Neural crest cell (in vitro differentiated cells): ENCODE data around the gene HOXA2. TPM values are rescaled to one million over a fixed set of nuclear protein-coding genes. Genes with fewer than 3 reads are reported as not detected.
A peak's percentile ranks its signal among the peaks of the same experiment; 100 is the strongest.

ENCODE experiments used
- DNase-seq: peaks from one replicate; pipeline ENCODE4 v3.0.0; 2021; ENCODE audit warnings: low read depth, mixed read lengths, low spot score
- H3K27ac Mint-ChIP-seq: one replicate; pipeline ENCODE4 v1.8.0; 2021; ENCODE audit warnings: mild to moderate bottlenecking, mixed read lengths; ENCODE audit not compliant: unreplicated experiment
- H3K27me3 Mint-ChIP-seq: 2 replicates; pipeline ENCODE4 v1.8.0; 2021; ENCODE audit warnings: low read depth, mild to moderate bottlenecking, mixed read lengths
- H3K36me3 Mint-ChIP-seq: 2 replicates; pipeline ENCODE4 v1.8.0; 2021; ENCODE audit warnings: low read depth, mild to moderate bottlenecking, mixed read lengths
- H3K4me1 Mint-ChIP-seq: 2 replicates; pipeline ENCODE4 v1.8.0; 2021; ENCODE audit warnings: mixed read lengths
- H3K4me3 Mint-ChIP-seq: one replicate; pipeline ENCODE4 v1.8.0; 2021; ENCODE audit warnings: mild to moderate bottlenecking, mixed read lengths
- H3K9me3 Mint-ChIP-seq: 2 replicates; pipeline ENCODE4 v1.8.0; 2021; ENCODE audit warnings: mixed read lengths
- total RNA-seq: library from RNA; stranded (reverse); gene quantifications from 2 replicates; pipeline ENCODE4 v1.2.1, GENCODE V29; 2021
- TF ChIP-seq, protein P1 (sequence below): fragments of 200-600 bp; sonication (generic); conservative IDR thresholded peaks from 2 replicates; pipeline ENCODE4 v1.5.0; 2021; ENCODE audit warnings: antibody characterized with exemption, mild to moderate bottlenecking

Gene HOXA2
- total RNA-seq, 1 donor from 2014 or later: 41.6 TPM

- H3K27me3 Mint-ChIP-seq: peaks cover 94% of the 10 kb centered on the region
- no peak for DNase-seq
- H3K9me3 Mint-ChIP-seq: no peaks in the 10 kb centered on the region
- H3K27ac Mint-ChIP-seq: no peak overlapping the region
- peaks cover 55% of the 10 kb centered on the region for H3K4me1 Mint-ChIP-seq
- TF ChIP-seq, protein P1, sequence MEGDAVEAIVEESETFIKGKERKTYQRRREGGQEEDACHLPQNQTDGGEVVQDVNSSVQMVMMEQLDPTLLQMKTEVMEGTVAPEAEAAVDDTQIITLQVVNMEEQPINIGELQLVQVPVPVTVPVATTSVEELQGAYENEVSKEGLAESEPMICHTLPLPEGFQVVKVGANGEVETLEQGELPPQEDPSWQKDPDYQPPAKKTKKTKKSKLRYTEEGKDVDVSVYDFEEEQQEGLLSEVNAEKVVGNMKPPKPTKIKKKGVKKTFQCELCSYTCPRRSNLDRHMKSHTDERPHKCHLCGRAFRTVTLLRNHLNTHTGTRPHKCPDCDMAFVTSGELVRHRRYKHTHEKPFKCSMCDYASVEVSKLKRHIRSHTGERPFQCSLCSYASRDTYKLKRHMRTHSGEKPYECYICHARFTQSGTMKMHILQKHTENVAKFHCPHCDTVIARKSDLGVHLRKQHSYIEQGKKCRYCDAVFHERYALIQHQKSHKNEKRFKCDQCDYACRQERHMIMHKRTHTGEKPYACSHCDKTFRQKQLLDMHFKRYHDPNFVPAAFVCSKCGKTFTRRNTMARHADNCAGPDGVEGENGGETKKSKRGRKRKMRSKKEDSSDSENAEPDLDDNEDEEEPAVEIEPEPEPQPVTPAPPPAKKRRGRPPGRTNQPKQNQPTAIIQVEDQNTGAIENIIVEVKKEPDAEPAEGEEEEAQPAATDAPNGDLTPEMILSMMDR: no peak
- peak overlapping the region; percentile 86 for H3K4me3 Mint-ChIP-seq
- H3K36me3 Mint-ChIP-seq: peaks cover 9% of the 10 kb centered on the region
These were observed 9.3 kb upstream of the HOXA2 start for GRCh38 chr7:27111751-27112277.

GRCh38 chr7:27111042-27111750 lies 8.7 kb upstream of the HOXA2 start:
- Mint-ChIP-seq H3K27ac (no peak overlapping the region), H3K4me3 (peak overlapping the region; percentile 86), H3K4me1 (peaks cover 58% of the 10 kb centered on the region), H3K36me3 (peaks cover 9% of the 10 kb centered on the region), H3K9me3 (no peaks in the 10 kb centered on the region), H3K27me3 (peaks cover 93% of the 10 kb centered on the region)
- TF ChIP-seq, protein P1: no peak
- no peak for DNase-seq

DNA sequence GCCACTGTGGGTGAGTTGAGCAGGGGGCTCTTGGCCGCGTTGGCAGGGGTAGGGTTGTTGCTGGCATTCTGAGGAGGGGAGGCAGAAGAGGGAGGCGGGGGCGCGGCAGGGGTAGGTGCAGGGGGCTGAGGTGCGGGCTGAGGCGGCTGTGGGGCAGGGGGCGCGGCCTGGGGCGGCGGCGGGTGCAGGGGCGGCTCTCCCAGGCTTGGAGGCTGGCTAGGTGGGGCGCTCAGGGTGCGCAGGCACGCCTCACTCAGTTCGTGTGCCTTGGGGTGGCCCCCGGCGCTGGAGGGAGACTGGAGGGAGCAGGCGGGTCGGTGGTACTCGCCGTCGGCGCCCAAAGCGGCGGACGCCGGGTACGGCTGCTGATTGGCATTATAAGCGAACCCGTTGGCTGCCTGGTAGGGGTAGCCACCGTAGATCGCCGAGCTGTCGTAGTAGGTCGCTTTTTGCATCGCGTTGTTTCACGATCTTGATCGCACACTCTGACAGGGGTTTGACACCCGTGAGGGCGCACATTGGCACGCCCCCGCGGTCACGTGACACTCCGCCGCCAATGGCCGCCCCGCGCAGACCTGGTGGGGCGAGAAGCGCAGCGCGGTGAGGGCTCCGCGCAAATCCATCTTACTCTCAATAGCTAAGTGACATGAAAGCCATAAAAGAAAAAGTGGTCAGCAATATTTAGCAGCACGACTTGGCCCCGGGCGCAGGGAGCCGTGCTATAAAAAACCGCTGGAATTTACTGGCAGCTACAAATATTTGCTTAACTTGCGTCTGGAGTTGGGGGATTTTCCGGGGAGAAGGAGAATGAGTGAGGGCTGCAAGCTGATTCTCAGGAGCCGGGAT lies 7.9 kb upstream of the HOXA2 start:
- TF ChIP-seq, protein P1: no peak
- no peak for DNase-seq
- Mint-ChIP-seq H3K27me3 (peaks cover 93% of the 10 kb centered on the region), H3K36me3 (peaks cover 9% of the 10 kb centered on the region), H3K4me3 (peak overlapping the region; percentile 99), H3K9me3 (no peaks in the 10 kb centered on the region), H3K4me1 (peaks cover 66% of the 10 kb centered on the region), H3K27ac (no peak overlapping the region)

DNA sequence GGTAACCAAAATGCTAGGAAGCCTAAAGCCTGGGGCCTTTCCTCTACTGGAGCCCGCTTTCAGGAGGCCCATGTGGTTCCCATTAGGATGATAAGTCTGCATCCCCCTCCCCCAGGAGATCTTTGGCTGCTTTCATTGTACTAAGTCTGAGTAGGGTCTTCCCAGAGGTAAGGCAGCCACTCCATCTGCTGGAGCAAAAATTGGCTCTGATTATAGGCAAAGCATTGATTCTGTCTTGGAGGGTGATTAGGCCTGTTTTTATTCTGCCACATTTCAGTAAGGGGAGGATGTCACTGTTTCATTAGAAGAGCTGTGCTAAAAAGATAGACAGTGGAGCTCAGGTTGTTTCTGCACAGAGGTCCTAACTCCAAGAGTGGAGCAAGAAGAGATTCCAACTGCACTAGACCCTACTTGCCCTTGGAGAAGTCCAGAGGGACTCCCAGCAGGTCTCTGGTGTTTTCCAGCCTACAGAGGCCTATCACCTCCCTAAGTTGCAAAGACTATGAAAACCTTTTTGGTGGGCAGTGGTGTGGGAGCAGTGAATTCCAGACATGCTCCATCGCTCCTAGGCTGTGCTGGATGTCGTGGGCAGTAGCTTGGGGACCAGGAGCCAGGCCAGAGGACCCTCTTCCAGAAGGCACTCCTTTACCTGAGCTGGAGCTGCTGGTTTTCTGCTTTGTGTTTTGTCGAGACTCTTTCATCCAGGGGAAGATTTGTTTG lies 7.1 kb upstream of the HOXA2 start:
- Mint-ChIP-seq H3K27ac (no peak overlapping the region), H3K4me3 (peak overlapping the region; percentile 99), H3K27me3 (peaks cover 93% of the 10 kb centered on the region), H3K9me3 (no peaks in the 10 kb centered on the region), H3K36me3 (peaks cover 9% of the 10 kb centered on the region), H3K4me1 (peaks cover 67% of the 10 kb centered on the region)
- DNase-seq: no peak
- TF ChIP-seq, protein P1: no peak

DNA sequence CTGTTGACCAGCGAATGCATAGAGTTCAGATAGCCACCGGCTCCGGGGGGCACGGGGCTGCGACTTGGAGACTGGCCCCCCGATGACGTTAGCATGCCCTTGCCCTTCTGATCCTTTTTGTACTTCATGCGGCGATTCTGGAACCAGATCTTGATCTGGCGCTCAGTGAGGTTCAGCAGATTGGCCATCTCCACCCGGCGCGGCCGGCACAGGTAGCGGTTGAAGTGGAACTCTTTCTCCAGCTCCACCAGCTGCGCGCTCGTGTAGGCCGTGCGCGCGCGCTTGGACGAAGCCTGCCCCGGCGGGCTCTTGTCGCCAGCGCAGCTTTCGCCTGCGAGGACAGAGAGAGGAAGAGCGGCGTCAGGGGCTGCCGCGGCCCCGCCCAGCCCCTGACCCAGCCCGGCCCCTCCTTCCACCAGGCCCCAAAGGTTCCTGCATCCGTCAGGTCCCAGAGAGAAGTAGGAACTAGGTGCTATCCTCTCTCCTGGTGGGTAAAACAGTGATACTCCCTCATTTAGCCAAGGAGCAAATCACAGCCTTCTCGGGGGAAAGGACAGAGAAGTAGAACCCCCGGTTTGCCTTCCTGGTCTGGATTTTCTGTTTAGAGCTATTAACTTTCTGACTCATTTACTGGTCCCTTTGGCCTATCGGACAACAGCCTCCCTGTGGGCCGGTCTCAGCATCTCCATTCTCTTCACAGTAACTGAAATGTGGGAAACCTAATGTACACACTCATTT lies 6.1 kb upstream of the HOXA2 start:
- TF ChIP-seq, protein P1: no peak
- Mint-ChIP-seq H3K27me3 (peaks cover 96% of the 10 kb centered on the region), H3K4me3 (peak overlapping the region; percentile 99), H3K36me3 (peaks cover 9% of the 10 kb centered on the region), H3K9me3 (no peaks in the 10 kb centered on the region), H3K27ac (peak overlapping the region; percentile 77), H3K4me1 (peaks cover 73% of the 10 kb centered on the region)
- no peak for DNase-seq
